Measurements from ENCODE around the gene MRPL51. TPM values are rescaled to one million over a fixed set of nuclear protein-coding genes. Genes with fewer than 3 reads are reported as not detected.
A peak's percentile ranks its signal among the peaks of the same experiment; 100 is the strongest.

Gene MRPL51
- total RNA-seq, 1 donor from 2014 or later, result 86.4 TPM

DNA sequence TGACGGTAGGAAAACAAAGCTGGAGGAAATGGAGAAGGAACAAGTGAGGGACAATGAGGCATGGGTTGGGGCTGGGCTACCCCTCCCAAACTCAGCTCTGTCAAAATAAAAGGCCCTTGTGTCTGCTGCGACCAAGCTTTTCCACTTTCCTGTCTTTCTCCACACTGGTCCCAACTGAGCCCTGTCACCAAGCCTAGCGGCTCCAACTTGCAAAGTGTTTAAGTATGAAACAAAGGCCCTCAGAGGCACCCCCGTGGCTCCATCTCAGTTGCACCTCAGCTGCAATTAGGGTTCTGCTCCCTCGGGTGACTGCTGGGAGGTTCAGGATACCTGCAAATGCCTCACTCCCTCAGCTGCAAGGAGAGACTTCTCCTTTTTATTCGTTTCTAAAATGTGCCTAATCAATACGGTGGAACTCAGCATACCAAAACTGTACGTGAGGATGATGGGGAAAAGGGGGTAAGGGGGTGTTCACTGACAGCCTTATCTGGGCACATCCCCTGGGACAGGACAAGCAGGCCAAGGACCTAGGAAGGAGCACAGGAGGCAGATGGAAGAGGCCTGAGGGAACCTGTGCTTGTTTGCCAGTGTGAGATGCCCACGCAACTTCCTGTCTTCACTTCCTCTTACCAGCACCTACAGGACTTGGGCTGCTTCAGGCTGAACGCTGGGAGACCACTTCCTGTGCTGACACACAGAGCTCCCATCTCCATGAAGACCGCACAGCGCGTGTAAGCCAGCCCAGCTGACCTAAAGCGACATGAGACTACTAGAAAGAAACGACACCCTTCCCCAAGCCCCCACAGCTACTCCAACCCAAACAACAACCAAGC is 31.4 kb downstream of the MRPL51 start:
- DNase-seq, result peak; percentile 55

DNA sequence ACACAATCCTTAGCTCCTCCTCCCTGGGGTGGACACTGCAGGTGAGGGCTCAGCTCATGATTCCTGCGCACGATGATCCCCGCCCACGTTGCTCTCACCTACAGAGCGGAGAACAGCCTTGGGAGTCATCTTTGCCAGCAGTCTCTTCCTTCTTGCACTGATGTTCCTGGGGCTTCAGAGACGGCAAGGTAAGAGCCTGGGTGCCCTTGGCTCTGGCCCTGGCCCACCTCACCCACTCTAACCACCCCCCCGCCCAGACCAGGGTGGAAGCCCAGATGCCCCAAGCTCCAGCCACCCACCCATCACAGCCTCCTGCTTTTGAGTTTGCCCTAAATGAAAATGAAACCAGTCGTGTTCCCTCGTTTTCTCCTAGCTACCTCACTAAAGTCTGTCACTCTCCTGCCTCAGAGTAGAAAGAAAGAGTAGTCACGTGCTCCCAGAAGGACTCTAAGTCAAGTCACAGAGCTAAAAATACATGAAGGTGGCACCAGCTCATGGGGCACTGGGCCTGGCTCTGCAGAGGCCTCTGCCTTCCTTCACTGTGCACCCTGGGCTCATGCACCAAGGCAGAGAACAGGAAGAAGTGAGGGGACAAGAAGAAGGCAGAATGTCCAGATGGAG is 32.2 kb downstream of the MRPL51 start:
- DNase-seq, result no peak

DNA sequence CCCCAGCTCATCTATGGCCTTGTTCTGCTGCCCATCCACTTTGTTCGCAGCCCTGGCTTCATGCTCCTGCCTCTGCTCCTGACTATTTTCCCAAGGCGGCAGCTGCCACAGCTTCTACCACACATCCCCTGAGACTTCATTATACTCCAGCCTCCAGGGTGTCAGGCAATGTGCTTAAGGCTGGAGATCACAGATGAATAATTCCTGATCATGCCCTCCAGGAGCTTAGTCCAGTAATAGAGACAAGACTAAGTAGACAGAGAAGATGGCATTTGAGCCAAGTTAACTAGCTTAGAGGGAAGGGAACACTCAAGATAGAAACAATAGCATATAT is 34.1 kb downstream of the MRPL51 start:
- no peak for DNase-seq

DNA sequence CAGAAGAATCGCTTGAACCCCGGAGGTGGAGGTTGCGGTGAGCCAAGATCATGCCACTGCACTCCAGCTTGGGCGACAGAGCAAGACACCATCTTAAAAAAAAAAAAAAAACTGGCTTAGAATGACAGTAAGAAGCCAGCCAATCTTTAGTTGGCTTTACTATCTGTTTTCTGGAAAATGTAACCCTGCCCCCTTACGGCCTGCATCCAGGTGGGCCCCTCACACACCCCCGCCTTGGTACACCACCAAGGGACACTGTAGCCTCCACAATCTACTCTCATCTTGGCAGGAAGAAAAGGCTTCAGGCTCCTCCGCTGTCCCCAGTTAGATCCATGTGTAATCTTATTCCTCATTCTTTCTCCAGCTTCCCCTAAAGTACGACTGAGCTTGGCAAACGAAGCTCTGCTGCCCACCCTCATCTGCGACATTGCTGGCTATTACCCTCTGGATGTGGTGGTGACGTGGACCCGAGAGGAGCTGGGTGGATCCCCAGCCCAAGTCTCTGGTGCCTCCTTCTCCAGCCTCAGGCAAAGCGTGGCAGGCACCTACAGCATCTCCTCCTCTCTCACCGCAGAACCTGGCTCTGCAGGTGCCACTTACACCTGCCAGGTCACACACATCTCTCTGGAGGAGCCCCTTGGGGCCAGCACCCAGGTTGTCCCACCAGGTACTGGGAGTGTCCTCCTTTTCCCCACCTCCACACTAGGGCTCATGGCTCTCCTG is 34.6 kb downstream of the MRPL51 start:
- no peak for DNase-seq

DNA sequence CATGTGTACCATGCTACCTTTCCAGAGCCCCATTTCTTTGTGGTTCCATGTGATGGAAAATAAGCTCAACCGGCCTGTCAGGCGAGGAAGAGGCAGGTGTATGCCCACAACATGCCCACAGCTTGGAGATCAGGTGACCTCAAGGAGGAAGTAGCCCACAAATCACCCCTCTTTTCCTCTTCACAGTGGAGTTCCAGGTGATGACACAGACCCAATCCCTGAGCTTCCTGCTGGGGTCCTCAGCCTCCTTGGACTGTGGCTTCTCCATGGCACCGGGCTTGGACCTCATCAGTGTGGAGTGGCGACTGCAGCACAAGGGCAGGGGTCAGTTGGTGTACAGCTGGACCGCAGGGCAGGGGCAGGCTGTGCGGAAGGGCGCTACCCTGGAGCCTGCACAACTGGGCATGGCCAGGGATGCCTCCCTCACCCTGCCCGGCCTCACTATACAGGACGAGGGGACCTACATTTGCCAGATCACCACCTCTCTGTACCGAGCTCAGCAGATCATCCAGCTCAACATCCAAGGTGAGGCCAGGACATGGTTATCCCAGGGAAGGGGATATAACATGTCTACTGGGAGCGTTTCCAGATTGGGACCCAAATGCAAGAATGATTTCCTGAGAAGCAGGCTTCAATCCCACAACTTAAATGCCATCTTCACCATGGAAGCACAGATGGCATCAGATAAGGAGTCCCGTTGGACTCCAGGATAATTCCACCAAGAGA is 35.7 kb downstream of the MRPL51 start:
- no peak for DNase-seq

DNA sequence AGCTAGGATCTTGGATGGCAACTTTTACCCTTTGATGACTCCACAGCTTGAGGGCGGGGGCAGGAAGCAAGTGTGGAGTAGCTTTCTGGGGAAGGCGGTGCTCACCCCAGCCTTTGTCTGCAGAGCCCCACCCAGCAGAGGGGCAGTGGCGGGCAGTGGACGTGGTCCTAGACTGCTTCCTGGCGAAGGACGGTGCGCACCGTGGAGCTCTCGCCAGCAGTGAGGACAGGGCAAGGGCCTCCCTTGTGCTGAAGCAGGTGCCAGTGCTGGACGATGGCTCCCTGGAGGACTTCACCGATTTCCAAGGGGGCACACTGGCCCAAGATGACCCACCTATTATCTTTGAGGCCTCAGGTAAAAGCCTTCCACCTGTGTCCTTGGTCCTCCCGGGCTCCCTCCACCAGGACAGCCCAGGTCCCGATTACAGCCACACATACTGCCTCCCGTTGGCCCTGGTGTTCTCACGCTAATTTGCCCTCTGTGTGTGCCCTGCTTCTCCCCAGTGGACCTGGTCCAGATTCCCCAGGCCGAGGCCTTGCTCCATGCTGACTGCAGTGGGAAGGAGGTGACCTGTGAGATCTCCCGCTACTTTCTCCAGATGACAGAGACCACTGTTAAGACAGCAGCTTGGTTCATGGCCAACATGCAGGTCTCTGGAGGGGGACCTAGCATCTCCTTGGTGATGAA is 40.0 kb downstream of the MRPL51 start:
- DNase-seq, result peak; percentile 70

DNA sequence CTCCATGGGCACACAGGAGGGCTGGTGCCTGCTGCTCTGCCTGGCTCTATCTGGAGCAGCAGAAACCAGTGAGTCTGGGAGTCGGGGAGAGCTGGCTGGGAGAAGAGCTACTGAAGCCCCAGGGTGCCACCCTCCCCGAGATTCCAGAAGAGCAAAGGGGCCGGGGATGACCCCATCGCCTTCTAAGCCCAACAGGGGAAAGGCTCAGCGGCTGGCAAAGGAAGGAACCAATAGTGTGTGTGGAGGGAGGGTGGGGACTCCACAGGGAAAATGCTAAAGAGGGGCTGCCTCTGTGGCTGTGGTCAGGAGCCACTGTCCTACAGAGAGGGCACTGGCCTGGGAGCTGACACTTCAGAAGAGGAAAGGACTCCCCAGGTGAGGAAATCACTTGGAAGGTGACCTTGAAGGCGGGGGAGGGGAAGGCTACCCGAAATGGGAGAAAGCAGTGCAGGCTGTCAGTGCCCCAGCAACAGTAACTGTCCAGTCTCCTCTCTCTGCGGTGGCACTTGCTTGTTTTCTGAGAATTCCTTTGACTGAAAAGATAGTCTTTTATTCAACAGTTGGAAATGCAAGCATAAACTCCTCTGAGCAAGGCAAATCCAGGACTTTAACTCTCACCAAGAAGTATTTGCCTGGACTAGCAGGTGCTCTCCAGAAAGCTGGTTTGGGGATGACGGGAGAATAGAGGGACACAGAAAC is 40.7 kb downstream of the MRPL51 start:
- DNase-seq, result peak; percentile 30

DNA sequence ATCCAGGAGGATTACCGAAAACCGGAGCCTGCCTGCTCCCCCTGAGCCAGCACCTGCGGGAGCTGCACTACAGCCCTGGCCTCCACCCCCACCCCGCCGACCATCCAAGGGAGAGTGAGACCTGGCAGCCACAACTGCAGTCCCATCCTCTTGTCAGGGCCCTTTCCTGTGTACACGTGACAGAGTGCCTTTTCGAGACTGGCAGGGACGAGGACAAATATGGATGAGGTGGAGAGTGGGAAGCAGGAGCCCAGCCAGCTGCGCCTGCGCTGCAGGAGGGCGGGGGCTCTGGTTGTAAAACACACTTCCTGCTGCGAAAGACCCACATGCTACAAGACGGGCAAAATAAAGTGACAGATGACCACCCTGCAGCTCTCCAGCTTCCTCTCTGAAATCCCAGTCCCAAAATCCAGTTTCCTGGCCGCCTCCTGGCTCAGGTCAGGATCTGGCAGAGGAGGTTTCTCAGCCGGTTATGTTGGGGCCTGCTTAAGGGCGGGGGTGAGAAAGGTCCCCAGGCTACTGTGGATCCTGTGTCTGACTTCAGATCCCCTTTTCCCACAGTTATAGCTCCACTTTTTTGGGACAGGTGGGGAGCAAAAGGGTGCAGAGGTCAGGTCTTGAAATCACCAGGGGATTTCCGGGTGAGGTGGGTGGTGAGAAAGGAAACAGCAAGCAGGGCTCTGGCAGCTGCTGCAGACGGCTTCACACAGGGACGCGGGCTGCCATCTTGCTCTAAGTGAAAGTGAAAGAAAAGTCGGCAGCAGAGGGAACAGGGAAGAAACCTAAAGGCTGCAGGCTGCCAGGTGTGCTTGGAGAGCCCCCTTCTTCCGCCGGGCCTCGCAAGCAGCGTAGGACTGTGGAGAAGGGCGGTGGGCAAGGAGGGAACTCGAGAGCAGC is 41.5 kb downstream of the MRPL51 start, which contains the start of gene TAPBPL:
Gene TAPBPL, plus strand, starts transcription at position 695 of the 897 bp plus-strand sequence. CDS start 207 bp downstream, outside the sequence.
- DNase-seq, result peak; percentile 89

DNA sequence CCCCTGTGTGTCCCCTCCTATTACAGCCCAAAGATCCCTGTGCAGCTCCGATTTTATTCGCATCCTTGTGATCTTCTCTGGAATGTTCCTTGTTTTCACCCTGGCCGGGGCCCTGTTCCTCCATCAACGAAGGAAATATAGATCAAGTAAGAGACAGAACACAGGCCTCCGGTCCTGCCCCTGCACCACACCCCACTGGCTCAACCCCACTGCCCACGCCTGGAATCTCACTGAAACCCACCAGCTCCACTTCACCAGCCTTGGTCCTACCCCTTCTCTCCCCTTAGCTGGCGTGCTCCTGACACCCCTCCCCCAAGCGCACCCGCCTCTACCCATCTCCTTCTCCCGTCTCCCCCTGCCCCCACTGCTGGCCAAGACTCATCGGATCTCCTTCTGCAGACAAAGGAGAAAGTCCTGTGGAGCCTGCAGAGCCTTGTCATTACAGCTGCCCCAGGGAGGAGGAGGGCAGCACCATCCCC is 42.2 kb downstream of the MRPL51 start:
- no peak for DNase-seq

DNA sequence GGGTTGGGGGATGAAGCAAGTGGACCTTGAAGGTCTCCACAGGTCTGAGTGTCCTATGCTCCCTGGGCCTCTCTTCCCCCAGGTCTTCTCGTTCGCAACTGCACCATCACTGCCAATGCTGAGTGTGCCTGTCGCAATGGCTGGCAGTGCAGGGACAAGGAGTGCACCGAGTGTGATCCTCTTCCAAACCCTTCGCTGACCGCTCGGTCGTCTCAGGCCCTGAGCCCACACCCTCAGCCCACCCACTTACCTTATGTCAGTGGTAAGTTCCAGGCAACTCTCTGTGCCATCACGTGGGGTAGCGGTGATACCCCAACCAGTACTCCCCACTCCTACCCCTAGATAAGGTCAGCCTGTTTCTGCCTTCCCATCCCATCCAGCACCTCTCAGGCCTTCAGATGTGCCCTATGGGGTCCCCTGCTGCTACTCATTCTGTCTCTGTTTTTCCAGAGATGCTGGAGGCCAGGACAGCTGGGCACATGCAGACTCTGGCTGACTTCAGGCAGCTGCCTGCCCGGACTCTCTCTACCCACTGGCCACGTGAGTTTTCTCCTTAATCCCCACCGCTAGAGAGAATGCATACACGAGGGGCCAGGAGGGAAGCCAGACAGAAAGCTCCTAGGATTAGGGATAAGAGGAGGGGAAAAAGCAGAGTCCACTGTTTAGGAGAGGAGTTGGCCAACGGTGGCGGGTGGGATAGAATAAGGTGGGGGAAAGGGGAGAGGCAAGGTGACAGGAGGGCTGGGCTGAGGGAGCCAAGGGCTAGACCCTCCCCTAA is 42.8 kb downstream of the MRPL51 start:
- DNase-seq, result no peak

DNA sequence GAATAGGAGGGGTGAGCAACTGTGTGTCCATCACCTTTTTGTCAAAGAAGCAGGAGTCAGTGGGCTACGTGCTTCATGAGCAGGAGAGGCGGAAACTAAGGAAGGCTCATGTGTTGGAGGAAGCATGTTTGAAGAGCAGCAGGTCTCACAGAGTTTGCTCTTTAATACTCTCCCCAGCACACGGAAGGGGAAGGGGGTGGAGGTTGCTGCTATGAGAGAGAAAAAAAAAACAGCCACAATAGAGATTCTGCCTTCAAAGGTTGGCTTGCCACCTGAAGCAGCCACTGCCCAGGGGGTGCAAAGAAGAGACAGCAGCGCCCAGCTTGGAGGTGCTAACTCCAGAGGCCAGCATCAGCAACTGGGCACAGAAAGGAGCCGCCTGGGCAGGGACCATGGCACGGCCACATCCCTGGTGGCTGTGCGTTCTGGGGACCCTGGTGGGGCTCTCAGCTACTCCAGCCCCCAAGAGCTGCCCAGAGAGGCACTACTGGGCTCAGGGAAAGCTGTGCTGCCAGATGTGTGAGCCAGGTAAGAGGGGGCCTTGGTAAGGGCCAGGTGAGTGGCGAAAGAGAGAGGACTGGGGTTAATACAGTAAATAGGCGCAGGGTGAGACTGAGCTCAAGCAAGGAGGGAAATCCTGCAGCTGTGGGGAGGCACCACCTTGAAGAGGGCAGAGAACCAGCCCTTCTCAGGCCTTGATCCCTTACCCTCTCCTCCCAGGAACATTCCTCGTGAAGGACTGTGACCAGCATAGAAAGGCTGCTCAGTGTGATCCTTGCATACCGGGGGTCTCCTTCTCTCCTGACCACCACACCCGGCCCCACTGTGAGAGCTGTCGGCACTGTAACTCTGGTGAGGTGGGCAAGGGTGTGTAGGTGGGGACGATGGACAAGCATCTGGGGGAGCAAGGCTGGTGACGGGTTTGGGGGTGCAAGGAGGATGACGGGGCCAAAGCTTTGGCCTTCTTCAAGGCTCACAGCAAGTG is 48.1 kb downstream of the MRPL51 start, which contains the start of gene CD27:
Gene CD27, plus strand, starts transcription at position 252 of the 985 bp plus-strand sequence. Its CDS starts 141 bp downstream, at position 393.
- DNase-seq, result no peak

DNA sequence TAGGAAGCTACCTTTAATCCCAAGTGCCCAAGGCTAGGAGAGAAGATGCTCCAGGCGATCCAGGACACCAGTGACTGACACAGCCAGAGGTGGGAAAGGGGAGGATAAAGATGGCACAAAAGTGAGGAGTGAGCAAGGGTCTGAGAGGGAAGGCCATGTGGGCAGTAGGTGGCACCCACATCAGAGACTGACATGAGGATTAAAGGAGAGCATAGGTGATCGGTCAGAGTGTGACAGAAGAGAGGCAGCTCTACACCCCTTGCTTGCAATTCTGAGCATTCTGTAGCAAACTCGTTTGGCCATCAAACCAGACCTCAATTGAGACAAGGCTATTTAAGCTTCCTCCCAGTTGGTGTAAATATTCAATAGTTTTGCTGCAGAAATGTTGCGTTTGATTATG is 49.0 kb downstream of the MRPL51 start:
- DNase-seq, result no peak

DNA sequence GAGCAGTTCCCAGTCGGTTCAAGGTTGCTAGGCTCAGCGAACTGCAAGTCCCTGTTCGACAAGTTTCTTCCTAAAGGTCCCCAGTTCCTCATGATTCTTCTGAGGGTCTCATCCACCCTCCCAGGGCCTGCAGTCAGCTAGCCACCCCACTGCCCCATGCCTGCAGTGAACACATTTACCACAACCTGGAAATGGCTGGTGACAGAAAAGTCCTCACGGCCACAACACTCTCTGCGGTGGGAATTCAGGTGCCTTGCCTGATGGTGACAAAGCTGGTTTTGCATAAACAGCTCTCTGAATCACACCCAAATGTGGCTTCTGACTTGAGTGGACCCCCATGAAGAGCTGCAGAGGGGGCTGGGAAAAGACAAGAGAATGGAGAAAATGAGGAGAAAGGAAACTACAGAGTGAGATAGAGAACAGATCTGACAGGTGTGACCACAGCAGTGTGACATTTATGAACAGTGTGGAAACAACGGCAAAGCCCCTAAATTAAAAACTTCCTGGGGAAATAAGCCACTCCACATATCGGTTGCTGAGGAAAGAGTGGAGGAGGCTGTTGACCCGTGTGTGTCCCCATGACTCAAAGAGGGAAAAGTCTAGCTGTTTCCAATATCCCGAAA is 49.6 kb downstream of the MRPL51 start:
- DNase-seq, result no peak

DNA sequence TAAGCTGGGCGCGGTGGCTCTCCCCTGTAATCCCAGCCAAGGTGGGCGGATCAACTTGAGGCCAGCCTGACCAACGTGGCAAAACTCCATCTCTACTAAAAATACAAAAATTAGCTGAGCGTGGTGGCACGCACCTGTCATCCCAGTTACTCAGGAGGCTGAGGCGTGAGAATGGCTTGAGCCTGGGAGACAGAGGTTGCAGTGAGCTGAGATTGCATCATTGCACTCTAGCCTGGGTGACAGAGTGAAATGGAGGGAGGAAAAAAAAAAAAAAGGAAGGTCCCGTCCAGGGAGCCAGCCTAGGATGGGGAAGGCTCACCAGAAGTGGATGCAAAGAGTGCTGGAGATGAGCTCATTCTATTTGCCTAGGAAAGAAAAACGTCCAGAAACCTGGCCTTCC is 50.2 kb downstream of the MRPL51 start:
- no peak for DNase-seq
